Motor neuron (in vitro differentiated cells): ENCODE data around the gene C1orf159. TPM values are rescaled to one million over a fixed set of nuclear protein-coding genes. Genes with fewer than 3 reads are reported as not detected.

Experiments
- ATAC-seq, 8 experiments: fragments of 200-7000 bp; cut with Tn5 transposase; replicated peaks in 6 of 8; 2 replicates each; pipeline ENCODE4 v1.8.0; 2021; ENCODE audit warnings: mild to moderate bottlenecking in 8 of 8, moderate library complexity in 8 of 8
- H3K27ac ChIP-seq, 2 donors: fragments of 250-450 bp; sonication (Bioruptor Pico); 2 replicates each; pipeline ENCODE4 v1.9.0; 2021; ENCODE audit warnings: antibody characterized with exemption in 2 of 2, mild to moderate bottlenecking in 2 of 2, moderate library complexity in 1 of 2
- H3K4me1 ChIP-seq, 2 donors: fragments of 250-450 bp; sonication (Bioruptor Pico); replicated peaks in 1 of 2; 2 replicates each; pipeline ENCODE4 v1.6.1; 2021; ENCODE audit warnings: antibody characterized with exemption in 2 of 2, mild to moderate bottlenecking in 2 of 2, moderate library complexity in 1 of 2
- H3K4me3 ChIP-seq, 5 donors: fragments of 250-450 bp; sonication (Bioruptor Pico); 2 replicates each; pipeline ENCODE4 v1.9.0; 2021; ENCODE audit warnings: antibody characterized with exemption in 5 of 5, mild to moderate bottlenecking in 5 of 5, moderate library complexity in 4 of 5
- WGBS, 10 experiments: fragments of 450-650 bp; shearing (Covaris generic); methylation state at CpG; one replicate each; pipeline ENCODE4 v1.0.0; 2022; 5-methylcytosine and 5-hydroxymethylcytosine counted together
- in situ Hi-C, 9 experiments: fragments of 400-800 bp; cut with MboI; loops; one replicate each; pipeline ENCODE4 v1.15.0; 2021; ENCODE audit warnings: low sequenced_read_pairs in 9 of 9, low pct_unique_long_range_greater_than_20kb in 2 of 9; ENCODE audit not compliant: unreplicated experiment in 9 of 9
- total RNA-seq, 8 experiments: library from RNA; unstranded; fragments of 300-600 nt; gene quantifications; 2 replicates each; pipeline versions ENCODE4 v1.2.3 to v1.2.4, GENCODE V29; 2022

The C1orf159 gene
- 10 to 100 TPM in 3 of 8 experiments, 1 to 10 TPM in 5; 5.8 to 17.9 (median 9.7) TPM for total RNA-seq

DNA sequence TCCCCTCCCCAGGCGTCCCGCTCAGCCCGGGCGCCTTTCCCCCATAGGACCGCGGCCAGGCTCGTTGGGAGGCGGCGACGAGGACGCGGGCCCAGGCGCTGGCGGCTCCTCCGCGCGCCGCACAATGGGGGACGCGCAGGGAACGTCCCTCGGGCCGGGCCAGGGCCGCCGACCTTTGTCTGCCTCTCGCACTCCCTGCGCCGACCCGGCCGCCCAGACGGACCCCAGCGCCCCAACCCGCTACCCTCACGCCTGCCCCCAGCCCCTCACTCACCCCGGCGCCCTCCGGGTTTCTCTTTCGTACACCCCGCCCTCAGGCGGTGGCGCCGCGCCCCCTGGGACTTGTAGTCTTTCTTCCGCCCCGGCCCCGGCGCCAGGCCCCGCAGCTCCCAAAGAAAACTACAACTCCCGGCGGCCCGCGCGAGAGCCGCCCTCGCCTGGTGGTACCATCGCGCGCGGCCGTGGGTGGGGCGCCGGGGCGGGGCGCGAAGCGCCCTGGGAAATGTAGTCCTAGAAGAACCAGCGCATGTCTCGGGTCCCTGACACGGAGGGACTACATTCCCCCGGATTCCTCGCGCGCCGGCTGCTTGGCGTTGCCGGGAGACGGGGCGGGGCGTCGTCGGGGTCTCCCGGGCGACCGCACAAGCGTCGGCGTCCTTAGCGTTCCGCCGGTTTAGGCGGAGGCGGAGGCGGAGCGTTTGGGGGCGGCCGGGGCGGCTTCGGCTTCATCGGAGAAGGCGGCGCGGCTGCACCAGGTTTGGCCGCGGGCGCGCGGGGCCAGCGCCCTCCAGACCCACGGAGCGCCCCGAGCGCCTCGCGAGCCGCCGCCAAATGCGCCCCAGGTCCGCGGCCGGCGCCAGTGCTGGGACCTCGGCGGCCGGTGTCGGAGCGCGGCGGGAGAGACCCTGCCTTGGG lies at the start of gene C1orf159:
TSS of gene C1orf159 (minus strand) at position 304 of the 915 bp plus-strand sequence. CDS start 24,546 bp downstream, outside the sequence.
- peak within 1 kb of the TSS in 1 of 2 donors; percentile 5 for H3K27ac ChIP-seq
- peak within 1 kb of the TSS; percentile 61 to 97 (median 77) for H3K4me3 ChIP-seq
- 0 to 3% (median 0%) methylated on average over 4 to 16 of the region's 128 CpGs; no CpG with 5 or more reads in 6 of the 10 experiments for WGBS, 10 experiments
- peaks cover 4 to 7% of the 10 kb centered on the region in 2 donors for H3K4me1 ChIP-seq
- in situ Hi-C loops, result loop anchor here in 2 of 9 experiments (10.0 kb wide), 2 partner anchors 81 to 139 kb away; no protein-coding TSS in a partner anchor
- ATAC-seq, result peak; percentile 96 to 98 (median 97)

DNA sequence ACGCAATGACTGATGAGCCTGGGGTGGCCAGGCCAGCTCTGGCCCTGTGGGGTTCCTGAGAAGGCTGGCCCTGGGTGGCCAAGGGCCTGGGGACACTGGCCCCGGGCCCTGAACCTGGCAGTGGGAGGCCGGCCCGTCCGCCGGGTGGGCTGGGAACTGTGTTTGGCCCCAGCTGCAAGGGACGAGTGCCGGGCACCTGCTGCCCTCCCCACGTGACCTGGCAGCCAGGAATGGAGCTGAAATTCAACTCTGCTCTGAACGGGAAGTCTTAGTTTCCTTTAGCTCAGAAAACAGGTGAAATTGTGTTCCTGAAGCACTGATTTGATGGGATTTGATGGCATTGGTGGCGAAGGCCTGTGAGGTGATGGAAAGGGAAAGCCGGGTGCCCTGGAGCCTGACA lies 49.6 kb upstream of the C1orf159 start:
- Histone ChIP-seq H3K27ac (no peak overlapping the region), H3K4me3 (no peak overlapping the region), H3K4me1 (peaks cover 14 to 38% of the 10 kb centered on the region in 2 donors)
- 69 to 100% (median 93%) methylated on average over 1 to 9 of the region's 12 CpGs; no CpG with 5 or more reads in 6 of the 10 experiments for WGBS, 10 experiments
- ATAC-seq, result no peak
- in situ Hi-C loops, result loop anchor here in 1 of 9 experiments (25.0 kb wide), 1 partner anchor 97 kb away; the partner anchor contains the start of gene UBE2J2

DNA sequence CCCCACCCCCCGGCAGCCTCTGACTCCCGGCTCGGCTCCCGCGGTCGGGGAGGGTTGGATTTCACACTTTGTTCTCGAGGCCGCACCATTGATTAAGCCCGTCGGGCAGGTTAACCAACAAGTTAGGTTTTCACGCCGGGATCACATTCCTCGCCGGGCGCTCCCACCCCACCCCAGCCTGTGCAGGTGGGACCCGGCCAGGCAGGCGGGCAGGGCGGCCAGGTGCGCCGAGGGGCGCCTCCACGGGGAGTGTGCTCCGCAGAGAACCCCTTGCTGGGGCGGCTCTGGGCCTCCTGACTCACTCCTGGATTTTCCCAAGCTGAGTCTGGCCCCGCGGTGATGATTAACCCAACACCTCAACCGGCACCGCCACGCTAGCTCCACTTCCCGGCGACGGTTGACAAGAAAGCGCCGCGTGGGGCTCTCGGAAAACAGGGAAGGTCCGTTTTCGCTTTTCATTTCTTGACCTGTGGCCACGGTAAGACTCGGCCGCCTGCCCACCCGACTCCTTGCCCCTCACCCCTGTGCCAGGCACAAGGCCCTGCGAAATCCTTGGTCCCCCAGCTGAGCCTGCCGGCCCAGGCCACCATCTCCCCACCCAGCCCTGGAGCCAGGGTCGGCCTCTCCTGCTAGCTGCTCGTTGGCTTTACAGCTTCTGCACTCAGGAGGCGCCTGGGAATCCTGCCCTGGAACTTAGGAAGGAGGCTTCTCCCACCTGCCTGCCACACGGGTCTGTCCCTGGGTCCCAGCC lies 49.0 kb upstream of the C1orf159 start:
- peaks cover 14 to 35% of the 10 kb centered on the region in 2 donors for H3K4me1 ChIP-seq
- in situ Hi-C loops, result loop anchor here in 1 of 9 experiments (25.0 kb wide), 1 partner anchor 97 kb away; the partner anchor contains the start of gene UBE2J2
- no peak for ATAC-seq
- H3K4me3 ChIP-seq, result no peak overlapping the region
- 0 to 92% (median 67%) methylated on average over 1 to 32 of the region's 48 CpGs; no CpG with 5 or more reads in 2 of the 10 experiments for WGBS, 10 experiments
- H3K27ac ChIP-seq, result no peak overlapping the region

DNA sequence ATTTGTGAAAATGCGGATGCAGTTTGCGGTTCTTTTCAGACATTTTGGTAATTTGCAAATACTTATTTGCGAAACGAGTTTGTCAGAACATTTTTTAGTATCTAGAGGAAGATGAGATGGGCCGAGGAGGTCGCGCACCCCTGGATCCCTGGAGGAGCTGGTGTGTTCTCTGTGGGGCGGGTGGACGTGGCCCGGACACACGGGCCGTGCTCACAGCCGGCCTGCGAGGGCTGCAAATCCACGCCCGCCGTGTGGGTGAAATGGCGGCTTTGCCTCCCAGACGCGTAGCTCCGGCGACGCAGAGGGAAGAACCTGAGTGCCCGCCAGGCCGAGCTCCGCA lies 48.4 kb upstream of the C1orf159 start:
- no peak overlapping the region for H3K27ac ChIP-seq
- WGBS, 10 experiments, result 56 to 100% (median 81%) methylated on average over 1 to 21 of the region's 26 CpGs; no CpG with 5 or more reads in 2 of the 10 experiments
- no peak for ATAC-seq
- peaks cover 14 to 35% of the 10 kb centered on the region in 2 donors for H3K4me1 ChIP-seq
- in situ Hi-C loops, result loop anchor here in 1 of 9 experiments (25.0 kb wide), 1 partner anchor 98 kb away; the partner anchor contains the start of gene UBE2J2
- no peak overlapping the region for H3K4me3 ChIP-seq

DNA sequence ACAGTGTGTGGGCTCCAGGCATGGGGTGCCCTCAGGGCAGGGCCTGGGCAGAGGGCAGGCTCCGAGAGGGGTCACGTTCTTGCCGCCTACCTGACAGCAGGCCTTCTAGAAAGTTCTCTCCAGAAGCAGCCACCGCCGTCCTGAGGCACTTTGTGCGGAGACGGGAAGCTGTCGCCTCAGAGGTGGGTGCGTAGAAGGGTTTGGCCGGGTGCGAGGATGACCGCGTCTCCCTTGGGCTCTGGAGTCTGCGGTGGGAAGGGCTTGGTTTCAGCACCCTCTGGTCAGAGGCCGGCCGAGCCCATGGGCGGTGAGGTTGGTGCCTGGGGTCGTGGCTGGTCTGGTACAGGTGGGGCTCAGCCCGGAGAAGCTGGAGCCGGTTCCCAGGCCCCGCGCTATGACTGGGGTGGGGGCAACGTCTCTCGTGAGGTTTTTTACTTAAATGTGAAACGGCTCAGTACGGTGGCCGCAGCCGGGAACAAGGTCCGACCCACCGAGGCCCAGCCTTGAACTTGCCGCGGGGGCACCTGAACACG lies 47.7 kb upstream of the C1orf159 start:
- in situ Hi-C loops, result loop anchor here in 1 of 9 experiments (25.0 kb wide), 1 partner anchor 99 kb away; the partner anchor contains the start of gene UBE2J2
- 73 to 96% (median 91%) methylated on average over 5 to 15 of the region's 33 CpGs; no CpG with 5 or more reads in 4 of the 10 experiments for WGBS, 10 experiments
- no peak overlapping the region for H3K4me3 ChIP-seq
- no peak for ATAC-seq
- H3K27ac ChIP-seq, result no peak overlapping the region
- peaks cover 16 to 30% of the 10 kb centered on the region in 2 donors for H3K4me1 ChIP-seq

DNA sequence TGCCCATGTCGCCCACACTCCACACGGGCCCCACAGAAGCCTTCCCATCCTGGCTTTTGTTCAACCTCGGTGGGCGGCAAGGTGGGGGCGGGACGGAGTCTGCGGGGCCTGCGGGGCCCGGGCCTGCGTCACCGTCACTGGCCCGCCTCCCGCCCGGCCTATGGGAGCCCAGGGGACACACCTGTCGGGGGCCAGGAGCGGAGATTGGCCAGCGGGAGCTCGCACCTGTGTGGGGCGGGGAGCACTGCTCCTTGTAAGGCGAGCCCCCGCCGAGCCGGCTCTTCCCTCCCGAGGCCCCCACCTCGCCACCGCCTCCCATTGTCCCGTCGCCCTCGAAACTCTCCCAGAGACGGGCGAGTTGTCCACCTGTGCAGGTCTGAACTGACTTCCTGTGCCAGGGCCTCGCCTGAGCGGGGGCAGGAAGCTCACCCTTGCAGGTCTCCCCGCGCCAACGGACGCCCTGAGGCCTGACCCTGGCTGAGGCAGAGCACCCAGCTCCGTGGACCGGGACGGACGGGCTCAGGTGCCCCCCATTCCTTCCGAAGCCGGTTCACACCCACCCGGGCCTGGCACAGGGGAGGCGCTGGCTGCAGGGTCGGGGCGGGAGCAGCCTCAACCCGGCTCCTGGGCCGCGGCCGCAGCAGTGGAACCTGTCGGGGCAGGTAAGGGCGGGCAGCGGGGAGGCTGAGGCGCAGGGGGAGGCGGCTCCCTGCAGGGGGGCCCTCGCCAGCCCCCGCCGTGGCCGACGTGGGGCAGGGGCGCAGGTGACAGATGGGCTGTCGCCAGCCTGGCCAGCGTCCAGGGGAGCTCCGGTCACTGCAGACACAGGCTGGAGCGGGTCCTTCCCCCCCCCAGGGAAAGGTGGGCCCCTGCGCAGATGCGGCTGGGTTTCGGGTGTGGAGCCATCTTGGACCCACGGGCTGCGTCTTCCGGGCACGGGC lies 47.0 kb upstream of the C1orf159 start:
- no CpG with 5 or more reads among the region's 73 CpGs for WGBS, 10 experiments
- no peak for ATAC-seq
- peaks cover 23 to 31% of the 10 kb centered on the region in 2 donors for H3K4me1 ChIP-seq
- no peak overlapping the region for H3K27ac ChIP-seq
- in situ Hi-C loops, result loop anchor here in 1 of 9 experiments (25.0 kb wide), 1 partner anchor 99 kb away; the partner anchor contains the start of gene UBE2J2
- H3K4me3 ChIP-seq, result no peak overlapping the region

DNA sequence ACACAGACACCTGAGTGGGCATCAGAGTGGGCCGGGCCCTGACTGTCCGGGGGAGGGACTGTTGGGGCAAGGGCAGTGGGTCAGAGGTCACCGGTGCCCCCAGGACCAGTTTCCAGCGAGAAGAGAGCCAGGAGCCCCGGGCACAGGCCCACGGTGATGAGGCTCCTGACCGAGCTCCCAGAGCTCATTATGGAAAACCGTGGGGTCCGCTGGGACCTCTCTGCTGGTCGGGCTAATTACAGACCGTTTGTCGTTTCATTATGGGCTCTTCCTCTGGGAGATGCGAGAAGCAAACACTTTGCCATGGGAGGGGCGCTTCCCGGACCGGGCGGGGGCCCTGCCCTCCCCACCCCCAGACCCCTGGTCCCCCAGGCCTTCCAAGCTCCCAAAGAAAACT lies 45.8 kb upstream of the C1orf159 start:
- ATAC-seq, result no peak
- 50 to 78% methylated on average over 2 to 4 of the region's 17 CpGs; no CpG with 5 or more reads in 8 of the 10 experiments for WGBS, 10 experiments
- Histone ChIP-seq H3K4me3 (no peak overlapping the region), H3K27ac (no peak overlapping the region), H3K4me1 (peaks cover 30 to 34% of the 10 kb centered on the region in 2 donors)
- in situ Hi-C loops, result loop anchor here in 1 of 9 experiments (25.0 kb wide), 1 partner anchor 101 kb away; the partner anchor contains the start of gene UBE2J2

DNA sequence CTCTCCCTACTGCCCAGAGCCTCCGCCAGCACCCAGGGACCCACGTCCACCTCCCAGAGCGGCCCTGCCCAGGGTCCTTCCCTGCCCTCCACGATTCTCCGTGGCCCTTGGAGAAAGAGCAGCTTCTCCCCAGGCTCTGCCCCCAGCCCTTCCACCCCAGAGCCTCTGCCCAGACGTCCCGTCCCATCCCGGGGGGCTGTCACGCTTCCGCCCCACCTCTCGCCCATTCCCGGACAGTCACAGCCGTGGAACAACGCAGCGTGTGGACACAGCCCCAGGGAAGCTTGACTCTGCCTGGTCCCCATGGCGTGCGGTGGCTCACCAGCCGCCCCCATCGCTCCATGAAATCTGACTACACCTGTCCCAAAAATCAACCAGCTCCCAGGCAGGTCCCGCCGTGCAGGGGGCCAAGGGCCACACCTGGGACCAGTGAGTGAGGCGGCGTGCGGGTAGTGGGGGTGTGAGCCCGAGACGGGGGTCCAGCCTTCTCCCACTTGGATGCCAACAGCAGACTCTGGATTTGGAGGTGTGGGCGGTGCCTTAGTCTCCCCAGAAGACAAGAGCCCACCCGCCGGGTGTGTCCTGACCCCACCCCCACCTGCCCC lies 45.3 kb upstream of the C1orf159 start:
- no peak for ATAC-seq

DNA sequence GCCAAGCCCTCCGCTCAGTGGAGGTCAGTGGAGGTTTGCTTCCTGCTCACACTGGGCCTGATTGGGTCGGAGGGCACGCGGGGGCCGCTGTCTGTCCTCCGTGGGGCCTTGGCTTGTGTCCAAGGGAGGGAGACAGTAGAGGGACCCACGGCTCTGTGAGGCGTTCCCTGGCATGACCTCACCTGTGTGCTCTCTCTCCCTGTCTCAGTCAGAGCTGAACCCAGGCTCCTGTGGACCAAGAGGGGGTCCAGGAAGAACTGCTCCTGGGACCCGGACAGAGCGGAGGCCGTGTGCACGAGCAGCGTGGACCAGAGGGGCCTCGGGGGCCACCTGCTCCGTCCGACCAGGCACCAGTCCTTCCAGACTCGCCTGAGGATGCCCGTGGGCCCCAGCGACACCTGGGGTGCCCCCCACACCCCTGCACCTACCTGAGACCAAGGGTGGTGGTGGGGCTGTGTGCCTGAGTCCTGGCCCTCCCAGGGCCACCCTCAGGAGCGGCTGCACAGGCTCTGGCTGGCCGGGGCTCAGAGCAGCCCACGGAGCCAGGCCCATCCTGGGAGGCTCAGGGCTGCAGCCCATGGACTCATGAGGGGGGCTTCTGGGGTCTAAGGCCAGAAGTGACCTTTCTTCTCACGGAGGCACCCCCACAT lies 44.5 kb upstream of the C1orf159 start:
- H3K4me1 ChIP-seq, result peaks cover 23% of the 10 kb centered on the region in 2 donors
- in situ Hi-C loops, result loop anchor here in 1 of 9 experiments (25.0 kb wide), 1 partner anchor 102 kb away; the partner anchor contains the start of gene UBE2J2
- no peak overlapping the region for H3K4me3 ChIP-seq
- ATAC-seq, result no peak
- WGBS, 10 experiments, result 60 to 100% (median 100%) methylated on average over 1 of the region's 23 CpGs; no CpG with 5 or more reads in 7 of the 10 experiments
- no peak overlapping the region for H3K27ac ChIP-seq

More for the DNA sequence above, 45.3 kb upstream of the C1orf159 start:
- WGBS, 10 experiments, result 93 to 100% methylated on average over 1 to 5 of the region's 29 CpGs; no CpG with 5 or more reads in 8 of the 10 experiments
- no peak overlapping the region for H3K4me3 ChIP-seq
- peaks cover 25 to 29% of the 10 kb centered on the region in 2 donors for H3K4me1 ChIP-seq
- H3K27ac ChIP-seq, result no peak overlapping the region
- in situ Hi-C loops, result loop anchor here in 1 of 9 experiments (25.0 kb wide), 1 partner anchor 101 kb away; the partner anchor contains the start of gene UBE2J2

DNA sequence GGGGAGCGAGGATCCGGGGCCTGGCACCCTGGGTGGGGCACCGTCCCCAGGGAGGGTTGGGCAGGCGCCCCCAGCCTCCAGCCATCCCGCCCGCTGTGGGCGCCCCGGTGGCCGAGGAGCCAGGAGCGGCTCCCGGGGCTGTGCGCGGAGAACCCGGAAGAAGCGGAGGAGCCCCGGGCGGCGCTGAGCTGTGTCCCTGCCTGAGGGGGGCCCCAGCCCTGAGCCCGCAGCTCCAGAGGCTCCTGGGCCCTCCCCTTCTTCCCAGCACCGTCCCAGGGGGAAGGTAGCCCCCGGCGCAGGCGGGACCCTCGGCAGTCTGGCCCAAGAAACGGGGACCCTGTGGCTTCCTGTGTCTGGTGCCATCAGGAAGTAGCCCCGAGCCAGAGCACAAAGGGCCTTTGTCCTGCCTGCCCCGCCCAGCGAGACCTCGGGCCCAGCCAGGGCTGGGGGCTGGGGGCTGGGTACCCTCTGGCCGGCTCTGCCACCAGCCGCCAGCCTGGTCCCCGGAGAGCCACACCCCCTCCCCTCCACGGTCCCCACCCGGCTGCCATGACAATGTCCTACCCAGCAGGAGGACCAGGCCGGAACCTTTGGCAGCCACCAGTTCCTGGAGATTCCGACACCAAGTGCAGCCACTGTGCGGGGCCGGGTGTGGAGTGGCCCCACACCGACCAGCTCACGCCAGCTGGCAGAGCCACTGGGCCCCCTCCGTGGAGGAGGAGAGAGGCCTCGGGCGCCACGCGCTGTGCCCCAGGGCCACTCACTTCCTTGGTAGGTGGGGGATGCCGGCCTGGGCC lies 42.2 kb upstream of the C1orf159 start:
- peak; percentile 58 to 79 (median 72) for ATAC-seq
- Histone ChIP-seq H3K4me1 (peaks cover 21 to 23% of the 10 kb centered on the region in 2 donors), H3K27ac (peak overlapping the region; percentile 13 to 81), H3K4me3 (peak overlapping the region; percentile 9 to 32 (median 26))
- 11 to 25% methylated on average over 4 to 8 of the region's 46 CpGs; no CpG with 5 or more reads in 8 of the 10 experiments for WGBS, 10 experiments
- in situ Hi-C loops, result loop anchor here in 1 of 9 experiments (25.0 kb wide), 1 partner anchor 104 kb away; the partner anchor contains the start of gene UBE2J2
